Measurements from ENCODE around the gene AADACL3.

The AADACL3 gene

DNA sequence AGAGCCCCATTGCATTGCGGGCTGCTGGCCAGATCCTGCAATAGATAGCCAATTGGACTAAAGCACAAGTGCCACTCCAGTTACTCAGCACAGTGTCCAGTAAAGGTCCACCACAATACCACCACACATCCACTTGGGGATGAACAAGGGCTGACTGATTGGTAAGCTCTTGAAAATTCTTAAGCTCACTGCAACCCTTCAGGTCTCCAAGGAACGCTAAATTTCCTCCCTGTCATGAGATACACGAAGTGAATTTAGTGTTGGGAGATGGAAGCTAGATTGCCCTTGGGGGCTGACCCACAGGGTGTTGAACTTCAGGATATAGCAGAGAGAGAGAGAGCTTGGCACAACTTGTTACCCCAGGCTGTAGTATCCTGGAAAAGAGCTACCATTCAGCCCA lies 9.8 kb upstream of the AADACL3 start:
- in situ Hi-C loops (cut with MboI; ENCODE audit: low sequenced_read_pairs, unreplicated experiment) = no loop called here
- DNase-seq (ENCODE audit: low spot score) = no peak
- TF ChIP-seq, protein P1, sequence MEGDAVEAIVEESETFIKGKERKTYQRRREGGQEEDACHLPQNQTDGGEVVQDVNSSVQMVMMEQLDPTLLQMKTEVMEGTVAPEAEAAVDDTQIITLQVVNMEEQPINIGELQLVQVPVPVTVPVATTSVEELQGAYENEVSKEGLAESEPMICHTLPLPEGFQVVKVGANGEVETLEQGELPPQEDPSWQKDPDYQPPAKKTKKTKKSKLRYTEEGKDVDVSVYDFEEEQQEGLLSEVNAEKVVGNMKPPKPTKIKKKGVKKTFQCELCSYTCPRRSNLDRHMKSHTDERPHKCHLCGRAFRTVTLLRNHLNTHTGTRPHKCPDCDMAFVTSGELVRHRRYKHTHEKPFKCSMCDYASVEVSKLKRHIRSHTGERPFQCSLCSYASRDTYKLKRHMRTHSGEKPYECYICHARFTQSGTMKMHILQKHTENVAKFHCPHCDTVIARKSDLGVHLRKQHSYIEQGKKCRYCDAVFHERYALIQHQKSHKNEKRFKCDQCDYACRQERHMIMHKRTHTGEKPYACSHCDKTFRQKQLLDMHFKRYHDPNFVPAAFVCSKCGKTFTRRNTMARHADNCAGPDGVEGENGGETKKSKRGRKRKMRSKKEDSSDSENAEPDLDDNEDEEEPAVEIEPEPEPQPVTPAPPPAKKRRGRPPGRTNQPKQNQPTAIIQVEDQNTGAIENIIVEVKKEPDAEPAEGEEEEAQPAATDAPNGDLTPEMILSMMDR (IDR thresholded peaks at IDR 0.05; ENCODE audit: borderline replicate concordance, control extremely low read depth, extremely low read depth, insufficient read depth, missing control alignments) = no peak

DNA sequence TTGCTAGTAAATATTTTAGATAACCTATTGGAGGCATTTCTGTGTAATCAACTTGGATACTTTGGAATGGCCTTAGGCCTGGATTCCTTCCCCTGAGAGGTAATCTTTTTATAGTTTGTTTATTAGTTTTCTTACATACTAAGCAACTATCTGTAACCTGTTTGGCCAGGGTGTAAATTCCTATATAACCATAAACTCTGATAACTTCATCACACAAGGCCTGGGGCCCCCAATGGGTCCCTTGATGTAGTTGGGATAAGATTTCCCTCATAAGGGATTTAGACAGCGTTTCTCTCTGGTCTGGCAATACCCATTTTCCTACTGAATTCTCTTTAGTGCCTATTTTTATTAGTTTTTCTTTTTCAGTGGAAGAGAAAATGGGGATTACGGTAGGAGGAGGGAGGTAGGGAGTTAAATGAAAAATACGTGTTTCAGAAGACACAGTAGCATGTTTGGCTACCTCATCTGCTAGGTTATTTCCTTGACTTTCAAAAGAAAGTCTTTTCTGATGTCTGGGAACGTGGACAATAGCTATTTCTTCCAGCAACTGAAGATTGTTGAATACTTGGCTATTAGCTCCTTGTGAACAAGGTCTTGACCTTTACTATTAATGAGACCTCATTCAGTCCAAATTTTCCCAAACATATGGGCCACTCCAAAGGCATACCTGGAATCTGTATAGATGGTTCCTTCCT lies 7.4 kb upstream of the AADACL3 start:
- in situ Hi-C loops (cut with MboI; ENCODE audit: low sequenced_read_pairs, unreplicated experiment) = no loop called here
- TF ChIP-seq, protein P1 (IDR thresholded peaks at IDR 0.05; ENCODE audit: borderline replicate concordance, control extremely low read depth, extremely low read depth, insufficient read depth, missing control alignments) = no peak
- DNase-seq (ENCODE audit: low spot score) = no peak

DNA sequence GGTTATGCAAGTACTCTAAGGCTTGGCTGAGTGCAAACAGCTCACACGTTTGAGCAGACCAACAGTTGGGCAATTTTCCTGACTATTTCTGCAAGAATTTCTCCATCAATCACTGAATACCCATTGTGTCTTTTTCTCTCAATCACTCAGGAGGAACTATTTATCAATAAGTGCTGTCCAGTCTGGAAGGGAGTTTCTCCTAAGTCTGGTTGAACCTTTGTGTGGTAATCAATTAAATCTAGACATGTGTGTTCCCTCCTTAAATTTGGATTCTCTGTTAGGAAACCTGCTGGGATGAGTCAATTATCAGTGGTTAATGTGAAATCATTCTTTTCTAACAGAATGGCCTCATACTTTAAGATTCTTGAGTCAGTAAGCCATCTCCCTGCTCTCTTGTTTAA lies 6.8 kb upstream of the AADACL3 start:
- TF ChIP-seq, protein P1 (IDR thresholded peaks at IDR 0.05; ENCODE audit: borderline replicate concordance, control extremely low read depth, extremely low read depth, insufficient read depth, missing control alignments) = no peak
- in situ Hi-C loops (cut with MboI; ENCODE audit: low sequenced_read_pairs, unreplicated experiment) = no loop called here
- no peak for DNase-seq (ENCODE audit: low spot score)

DNA sequence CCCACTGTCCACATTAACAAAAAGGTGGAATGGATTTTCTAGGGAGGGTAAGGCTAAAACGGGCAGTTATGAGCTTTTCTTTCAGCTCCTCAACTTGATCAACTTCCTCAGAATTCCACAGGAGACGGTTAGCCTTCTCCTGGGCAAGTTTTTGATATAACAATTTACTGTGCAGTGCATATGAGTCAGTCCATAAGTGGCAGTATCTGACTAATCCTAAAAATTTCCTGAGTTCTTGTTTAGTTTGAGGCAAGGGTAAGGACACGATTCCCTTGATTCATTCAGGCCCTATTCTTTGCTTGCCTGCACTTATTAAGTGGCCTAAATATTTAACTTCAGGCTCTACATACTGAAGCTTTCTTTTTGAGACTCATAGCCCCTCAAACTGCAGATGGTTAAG lies 6.2 kb upstream of the AADACL3 start:
- DNase-seq (ENCODE audit: low spot score) = no peak
- in situ Hi-C loops (cut with MboI; ENCODE audit: low sequenced_read_pairs, unreplicated experiment) = no loop called here
- TF ChIP-seq, protein P1 (IDR thresholded peaks at IDR 0.05; ENCODE audit: borderline replicate concordance, control extremely low read depth, extremely low read depth, insufficient read depth, missing control alignments) = no peak

DNA sequence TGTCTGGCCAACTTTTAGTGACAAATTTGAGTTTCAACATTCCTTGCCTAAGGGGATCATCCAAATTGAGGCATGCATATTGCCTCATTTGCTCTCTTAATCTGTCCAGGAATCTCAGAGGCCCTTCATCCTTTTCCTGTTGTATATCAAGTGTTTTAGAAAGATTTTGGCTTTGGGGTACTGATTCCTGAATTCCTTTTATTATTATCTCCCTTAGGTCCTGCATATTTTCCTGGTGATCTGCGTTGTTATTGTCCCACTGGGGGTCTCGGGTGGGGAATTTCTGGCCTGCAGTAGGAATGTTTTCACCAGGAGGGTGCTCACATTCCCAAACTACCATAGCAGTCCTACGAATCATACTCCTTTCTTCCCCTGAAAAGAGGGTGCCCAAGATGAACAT lies 4.4 kb upstream of the AADACL3 start:
- in situ Hi-C loops (cut with MboI; ENCODE audit: low sequenced_read_pairs, unreplicated experiment) = no loop called here
- no peak for DNase-seq (ENCODE audit: low spot score)
- TF ChIP-seq, protein P1 (IDR thresholded peaks at IDR 0.05; ENCODE audit: borderline replicate concordance, control extremely low read depth, extremely low read depth, insufficient read depth, missing control alignments) = no peak

DNA sequence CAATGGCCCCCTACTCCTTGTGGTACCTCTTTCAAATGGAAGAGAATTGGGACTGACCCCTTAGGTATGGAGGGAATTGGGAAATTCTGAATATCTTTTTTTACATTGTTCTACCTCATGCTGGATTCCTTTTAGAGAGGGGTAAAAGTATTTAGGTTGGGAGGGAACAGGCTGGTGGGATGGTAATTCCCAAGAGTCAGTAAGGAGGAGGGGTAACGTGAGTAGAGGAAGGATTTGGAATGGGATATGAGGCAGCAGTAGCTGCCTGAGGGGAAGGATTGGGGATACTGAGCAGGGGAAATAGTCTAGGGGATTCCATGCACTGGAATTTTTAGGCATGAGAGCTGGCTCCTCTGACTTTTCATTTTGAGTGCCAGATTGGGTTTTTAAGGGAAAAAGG lies 3.8 kb upstream of the AADACL3 start:
- no peak for DNase-seq (ENCODE audit: low spot score)
- TF ChIP-seq, protein P1 (IDR thresholded peaks at IDR 0.05; ENCODE audit: borderline replicate concordance, control extremely low read depth, extremely low read depth, insufficient read depth, missing control alignments) = no peak
- in situ Hi-C loops (cut with MboI; ENCODE audit: low sequenced_read_pairs, unreplicated experiment) = no loop called here

Measured in GM13976 (cell line).